Endothelial cell of umbilical vein (primary cell): Measurements from ENCODE around the gene GRK5. TPM values are rescaled to one million over a fixed set of nuclear protein-coding genes. Genes with fewer than 3 reads are reported as not detected.

Source experiments
- BruUV-seq: library from RNA; stranded (reverse); fragments of 400-500 nt; replicated peaks from 2 replicates; lab custom pipeline; 2021; lab: Mats Ljungman, UMichigan
- CTCF ChIA-PET: fragments of 300-600, 350-600 bp; sonication (Branson Sonifier 250); formaldehyde crosslinking; loops from one replicate; lab custom pipeline; 2021; ENCODE audit warnings: antibody characterized with exemption, inconsistent platforms; lab: Charles Lee
- POLR2A ChIA-PET: fragments of 300-600, 350-600 bp; sonication (Branson Sonifier 250); formaldehyde crosslinking; loops from one replicate; lab custom pipeline; 2021; ENCODE audit warnings: antibody characterized with exemption, inconsistent platforms; lab: Charles Lee
- DNase-seq: peaks from one replicate; pipeline ENCODE4 v3.0.0-alpha.2; 2011; ENCODE audit warnings: low read depth, low spot score
- FAIRE-seq: peaks from 2 replicates; lab custom pipeline; 2011; peaks lifted over from hg19 to GRCh38; lab: Jason Lieb, UNC
- H2AFZ ChIP-seq: 2 replicates; pipeline ENCODE4 v1.6.0; 2012; ENCODE audit warnings: low read depth, low read length, control low read depth, inconsistent platforms
- H3K27ac ChIP-seq: 2 replicates; pipeline ENCODE4 v1.5.1; 2011; ENCODE audit warnings: low read depth, mild to moderate bottlenecking, control low read depth, low read length, moderate library complexity; ENCODE audit not compliant: insufficient read depth
- H3K27me3 ChIP-seq, 2 experiments: 2 replicates each; pipeline versions ENCODE4 v1.6.0 to v1.6.1; 2011; ENCODE audit warnings: low read length in 2 of 2, mixed read lengths in 1 of 2; ENCODE audit not compliant: control insufficient read depth in 2 of 2, insufficient read depth in 2 of 2
- H3K36me3 ChIP-seq, 2 experiments: 2 replicates in 1 of 2; 3 replicates in 1 of 2; pipeline ENCODE4 v1.5.1; 2011; ENCODE audit warnings: low read length in 2 of 2, mild to moderate bottlenecking in 1 of 2, moderate library complexity in 1 of 2; ENCODE audit not compliant: control insufficient read depth in 2 of 2, insufficient read depth in 2 of 2; ENCODE audit errors: extremely low read depth in 1 of 2
- H3K4me1 ChIP-seq: 3 replicates; pipeline ENCODE4 v1.5.1; 2011; ENCODE audit warnings: mild to moderate bottlenecking, low read length; ENCODE audit not compliant: control insufficient read depth, insufficient read depth; ENCODE audit errors: extremely low read depth
- H3K4me2 ChIP-seq: 2 replicates; pipeline ENCODE4 v1.6.1; 2011; ENCODE audit warnings: low read length, control low read depth, mixed read lengths; ENCODE audit not compliant: insufficient read depth
- H3K4me3 ChIP-seq, 3 experiments: fragments of 200-600 bp in 1 of 3; sonication (generic), shearing (Covaris generic) in 1 of 3; replicated peaks in 1 of 3; 2 replicates each; pipeline ENCODE4 v1.5.1; 2011 to 2016; ENCODE audit warnings: control low read depth in 3 of 3, low read length in 3 of 3, mild to moderate bottlenecking in 2 of 3, inconsistent platforms in 1 of 3, low read depth in 1 of 3, moderate library complexity in 1 of 3; ENCODE audit not compliant: insufficient read depth in 1 of 3
- H3K79me2 ChIP-seq: 2 replicates; pipeline ENCODE4 v1.6.0; 2012; ENCODE audit warnings: low read length, inconsistent platforms; ENCODE audit not compliant: control insufficient read depth, insufficient read depth
- H3K9ac ChIP-seq: replicated peaks from 2 replicates; pipeline ENCODE3; 2011; ENCODE audit warnings: low read length, control low read depth; ENCODE audit not compliant: insufficient read depth; ENCODE audit errors: extremely low read depth
- H3K9me1 ChIP-seq: replicated peaks from 3 replicates; pipeline ENCODE4 v1.6.0; 2011; ENCODE audit warnings: mild to moderate bottlenecking, low read length; ENCODE audit not compliant: control insufficient read depth, insufficient read depth; ENCODE audit errors: extremely low read depth
- H3K9me3 ChIP-seq: replicated peaks from 2 replicates; pipeline ENCODE4 v1.5.1; 2012; ENCODE audit warnings: low read length, inconsistent platforms; ENCODE audit not compliant: control insufficient read depth, insufficient read depth
- H4K20me1 ChIP-seq: replicated peaks from 2 replicates; pipeline ENCODE3; 2011; ENCODE audit warnings: mild to moderate bottlenecking, low read length; ENCODE audit not compliant: control insufficient read depth, insufficient read depth; ENCODE audit errors: extremely low read depth
- EZH2 ChIP-seq: IDR thresholded peaks from 2 replicates; pipeline ENCODE4 v1.6.1; 2012; ENCODE audit warnings: borderline replicate concordance, low read depth, mild to moderate bottlenecking, moderate library complexity, low read length, inconsistent platforms; ENCODE audit not compliant: severe bottlenecking
- FOS ChIP-seq: IDR thresholded peaks from 2 replicates; pipeline ENCODE4 v1.6.1; 2011; ENCODE audit warnings: mild to moderate bottlenecking, low read length, moderate library complexity, borderline replicate concordance; ENCODE audit not compliant: insufficient read depth
- GATA2 ChIP-seq: IDR thresholded peaks from 2 replicates; pipeline ENCODE4 v1.7.0; 2011; ENCODE audit warnings: low read depth, mild to moderate bottlenecking, moderate library complexity, mixed read lengths, low read length; ENCODE audit not compliant: insufficient read length, insufficient read depth
- JUN ChIP-seq: IDR thresholded peaks from 2 replicates; pipeline ENCODE4 v1.6.1; 2011; ENCODE audit warnings: borderline replicate concordance, low read depth; ENCODE audit not compliant: insufficient read length, insufficient read depth
- MYC ChIP-seq: IDR thresholded peaks from one replicate; pipeline ENCODE4 v1.6.1; 2011; ENCODE audit warnings: mild to moderate bottlenecking, low read depth, low read length
- POLR2A ChIP-seq: IDR thresholded peaks from 2 replicates; pipeline ENCODE4 v1.6.1; 2012; ENCODE audit warnings: low read depth, mild to moderate bottlenecking, control low read depth, low read length
- POLR2AphosphoS5 ChIP-seq: IDR thresholded peaks from 2 replicates; pipeline ENCODE4 v1.6.1; 2012; ENCODE audit warnings: low read depth, mild to moderate bottlenecking, control low read depth, low read length, moderate library complexity; ENCODE audit not compliant: insufficient read depth
- dilution Hi-C: fragments of 300-500 bp; cut with MboI; formaldehyde crosslinking; loops from one replicate; pipeline ENCODE4 v1.15.0; 2019; ENCODE audit warnings: low sequenced_read_pairs; ENCODE audit not compliant: extremely low pct_ligation_motif_present
- intact Hi-C: fragments of 100-400 bp; cut with micrococcal nuclease; formaldehyde crosslinking; loops from one replicate; pipeline ENCODE4 v1.10.0; 2022
- polyA plus RNA-seq, 4 experiments: library from polyadenylated mRNA; depleted of rRNA in 3 of 4; stranded (reverse) in 3 of 4; unstranded in 1 of 4; fragments of >200 nt; gene quantifications; 2 replicates each; pipeline versions ENCODE4 v1.2.1 to v1.2.3, GENCODE V29; 2011 to 2012; ENCODE audit warnings: missing spikeins in 1 of 4
- total RNA-seq: library from RNA; stranded (reverse); gene quantifications from 2 replicates; pipeline ENCODE4 v1.2.3, GENCODE V29; 2021
- TF ChIP-seq, protein P1 (sequence below): IDR thresholded peaks from 2 replicates; pipeline ENCODE4 v1.6.1; 2011; ENCODE audit not compliant: insufficient read depth, insufficient read length
- TF ChIP-seq, protein P2 (sequence below), 2 donors: IDR thresholded peaks; 1 replicate in 1 of 2; 2 replicates in 1 of 2; pipeline ENCODE4 v1.5.1; 2011; ENCODE audit warnings: low read length in 2 of 2, mild to moderate bottlenecking in 2 of 2, moderate library complexity in 2 of 2, control low read depth in 1 of 2, inconsistent platforms in 1 of 2, low read depth in 1 of 2; ENCODE audit not compliant: insufficient read depth in 1 of 2; ENCODE audit errors: extremely low read depth in 1 of 2

The GRK5 gene
- total and polyA plus RNA-seq, 2 donors (not counting 3 experiments of a cell fraction or from before 2014, with no cell fraction given), result 13.1 to 29.5 TPM

DNA sequence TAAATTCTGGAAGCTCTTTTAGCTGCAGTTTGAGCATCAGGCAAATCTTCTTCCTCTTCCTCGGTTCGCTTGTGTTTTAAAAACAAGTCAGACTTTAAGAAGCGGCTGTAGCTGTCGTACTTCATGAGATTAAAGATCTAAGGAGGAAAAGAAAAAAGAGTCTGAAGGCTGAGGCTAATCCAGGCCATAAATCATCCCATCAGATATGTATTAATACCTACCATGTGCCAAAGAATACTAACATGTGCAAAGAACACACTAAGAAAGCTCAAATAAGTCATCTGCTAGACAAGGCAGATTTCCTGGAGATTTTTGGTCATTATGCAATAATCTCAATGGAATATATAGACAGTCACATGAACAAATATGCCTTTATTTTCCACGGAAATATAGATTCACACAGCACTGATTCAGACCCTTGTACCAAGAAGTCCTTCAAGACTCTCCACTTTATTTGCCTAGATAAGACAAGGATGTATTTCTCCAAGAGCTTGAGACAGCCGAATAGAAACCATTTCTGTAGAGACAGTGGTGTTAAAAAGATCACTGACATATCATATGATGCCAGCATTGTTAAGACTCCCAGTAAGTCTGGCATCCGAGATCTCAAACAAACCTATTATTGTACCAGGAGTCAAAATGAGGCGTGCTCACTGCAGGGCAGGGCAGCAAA lies 292.9 kb downstream of the GRK5 start:
- Histone ChIP-seq H3K9me1 (no peaks in the 10 kb centered on the region), H3K36me3 (no peaks in the 10 kb centered on the region), H3K4me1 (no peaks in the 10 kb centered on the region), H3K4me2 (no peak overlapping the region), H3K9ac (no peak overlapping the region), H2AFZ (no peak overlapping the region), H3K27ac (no peak overlapping the region), H3K79me2 (no peaks in the 10 kb centered on the region), H3K27me3 (no peaks in the 10 kb centered on the region), H3K4me3 (no peak overlapping the region), H4K20me1 (no peaks in the 10 kb centered on the region), H3K9me3 (no peaks in the 10 kb centered on the region)
- ChIA-PET CTCF (interaction anchor here (1.3 to 2.7 kb wide), 4 partner anchors 11 to 42 kb away, joined by 4 to 17 read pairs (median 4); partner anchors contain the start of gene RGS10), POLR2A (no interaction called here)
- TF ChIP-seq, protein P1, sequence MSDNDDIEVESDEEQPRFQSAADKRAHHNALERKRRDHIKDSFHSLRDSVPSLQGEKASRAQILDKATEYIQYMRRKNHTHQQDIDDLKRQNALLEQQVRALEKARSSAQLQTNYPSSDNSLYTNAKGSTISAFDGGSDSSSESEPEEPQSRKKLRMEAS, result no peak
- TF ChIP-seq JUN (no peak), GATA2 (no peak), POLR2AphosphoS5 (no peak), MYC (no peak), EZH2 (no peak), POLR2A (no peak), FOS (no peak)
- TF ChIP-seq, protein P2, sequence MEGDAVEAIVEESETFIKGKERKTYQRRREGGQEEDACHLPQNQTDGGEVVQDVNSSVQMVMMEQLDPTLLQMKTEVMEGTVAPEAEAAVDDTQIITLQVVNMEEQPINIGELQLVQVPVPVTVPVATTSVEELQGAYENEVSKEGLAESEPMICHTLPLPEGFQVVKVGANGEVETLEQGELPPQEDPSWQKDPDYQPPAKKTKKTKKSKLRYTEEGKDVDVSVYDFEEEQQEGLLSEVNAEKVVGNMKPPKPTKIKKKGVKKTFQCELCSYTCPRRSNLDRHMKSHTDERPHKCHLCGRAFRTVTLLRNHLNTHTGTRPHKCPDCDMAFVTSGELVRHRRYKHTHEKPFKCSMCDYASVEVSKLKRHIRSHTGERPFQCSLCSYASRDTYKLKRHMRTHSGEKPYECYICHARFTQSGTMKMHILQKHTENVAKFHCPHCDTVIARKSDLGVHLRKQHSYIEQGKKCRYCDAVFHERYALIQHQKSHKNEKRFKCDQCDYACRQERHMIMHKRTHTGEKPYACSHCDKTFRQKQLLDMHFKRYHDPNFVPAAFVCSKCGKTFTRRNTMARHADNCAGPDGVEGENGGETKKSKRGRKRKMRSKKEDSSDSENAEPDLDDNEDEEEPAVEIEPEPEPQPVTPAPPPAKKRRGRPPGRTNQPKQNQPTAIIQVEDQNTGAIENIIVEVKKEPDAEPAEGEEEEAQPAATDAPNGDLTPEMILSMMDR (IDR thresholded peaks at IDR 0.05; ENCODE audit: extremely low read depth in 1 of 2, insufficient read depth in 1 of 2, low read depth in 1 of 2, low read length in 2 of 2), result no peak
- peak; percentile 18 for DNase-seq
- intact Hi-C loops (no loop called here), dilution Hi-C loops (no loop called here)
- no peak for FAIRE-seq
- no TSS peak for BruUV-seq
